Activated T-cell treated with anti-CD3 and anti-CD28 coated beads for 4 hours (primary cell): ENCODE results near the gene RNF11.

Experiments
- DNase-seq: peaks from one replicate; pipeline ENCODE4 v3.0.0-alpha.2; 2020

Gene RNF11

GRCh38 chr1:51266791-51267190 lies 30.7 kb downstream of the RNF11 start:
- no peak for DNase-seq

- no peak for DNase-seq
These were observed 32.6 kb downstream of the RNF11 start for GRCh38 chr1:51268634-51269033.

- no peak for DNase-seq
These were observed 34.7 kb downstream of the RNF11 start for GRCh38 chr1:51270751-51271150.

DNA sequence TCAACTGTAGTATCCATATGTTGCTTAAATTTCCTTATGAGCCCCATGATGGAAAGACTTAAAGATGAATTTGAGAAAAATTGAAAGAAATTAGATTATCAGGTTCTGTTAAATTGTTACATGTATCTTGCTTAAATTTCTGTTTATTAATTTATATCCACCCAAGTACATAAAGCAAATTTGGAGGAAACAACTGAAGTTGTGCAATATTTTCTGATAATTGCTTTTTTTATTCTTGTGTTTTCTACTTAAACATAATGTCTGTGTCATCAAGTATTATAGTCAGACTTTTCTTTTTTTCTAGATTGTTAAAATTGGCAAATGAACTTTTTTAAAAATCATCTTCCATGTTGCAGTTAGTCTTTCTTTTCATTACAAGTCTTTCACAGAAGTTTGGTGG lies 36.8 kb downstream of the RNF11 start:
- DNase-seq, result no peak

DNA sequence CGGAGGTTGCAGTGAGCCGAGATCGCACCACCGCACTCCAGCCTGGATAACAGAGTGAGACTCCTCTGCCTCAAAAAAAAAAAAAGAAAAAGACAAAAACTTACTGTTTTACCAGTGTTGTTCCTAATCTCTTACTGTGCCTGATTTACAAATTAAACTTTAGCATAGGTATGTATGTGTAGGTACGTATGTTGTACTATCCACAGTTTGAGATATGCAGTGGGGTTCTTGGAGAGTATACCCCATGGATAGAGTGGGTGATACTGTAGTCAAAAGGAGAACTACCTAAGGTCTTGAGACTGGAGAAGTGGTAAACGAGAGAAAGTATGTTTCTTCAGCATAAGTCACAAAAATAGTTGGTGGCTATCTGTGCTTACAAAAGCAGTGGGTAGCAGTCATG lies 38.6 kb downstream of the RNF11 start:
- no peak for DNase-seq

- DNase-seq, result no peak
These were observed 40.2 kb downstream of the RNF11 start for GRCh38 chr1:51276286-51276685.

DNA sequence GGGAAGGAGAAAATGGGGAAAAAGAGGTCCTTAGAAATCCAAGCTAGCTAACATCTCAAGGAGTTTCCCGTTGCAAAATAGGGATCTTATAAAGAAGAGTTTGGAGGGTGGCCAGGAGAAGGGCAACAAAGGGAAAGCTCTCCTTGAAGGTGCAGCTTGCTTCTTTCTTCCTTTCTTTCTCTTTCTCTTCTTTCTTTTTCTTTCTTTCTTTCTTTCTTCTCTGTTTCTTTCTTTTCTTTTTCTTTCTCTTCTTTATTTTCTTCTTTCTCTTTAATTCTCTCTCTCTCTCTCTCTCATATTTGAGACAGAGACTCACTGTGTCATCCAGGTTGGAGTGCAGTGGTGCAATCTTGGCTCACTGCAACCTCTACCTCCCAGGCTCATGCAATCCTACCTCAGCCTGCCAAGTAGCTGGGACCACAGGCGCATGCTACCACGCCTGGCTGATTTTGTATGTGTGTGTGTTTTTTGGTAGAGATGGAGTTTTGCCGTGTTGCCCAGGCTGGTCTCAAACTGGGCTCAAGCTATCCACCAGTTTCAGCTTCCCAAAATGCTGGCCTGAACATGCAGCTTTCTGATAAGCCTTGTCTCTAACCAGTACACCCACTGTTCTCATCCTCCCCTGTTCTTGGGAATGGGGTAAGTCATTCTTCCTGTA lies 44.4 kb downstream of the RNF11 start:
- DNase-seq, result no peak

DNA sequence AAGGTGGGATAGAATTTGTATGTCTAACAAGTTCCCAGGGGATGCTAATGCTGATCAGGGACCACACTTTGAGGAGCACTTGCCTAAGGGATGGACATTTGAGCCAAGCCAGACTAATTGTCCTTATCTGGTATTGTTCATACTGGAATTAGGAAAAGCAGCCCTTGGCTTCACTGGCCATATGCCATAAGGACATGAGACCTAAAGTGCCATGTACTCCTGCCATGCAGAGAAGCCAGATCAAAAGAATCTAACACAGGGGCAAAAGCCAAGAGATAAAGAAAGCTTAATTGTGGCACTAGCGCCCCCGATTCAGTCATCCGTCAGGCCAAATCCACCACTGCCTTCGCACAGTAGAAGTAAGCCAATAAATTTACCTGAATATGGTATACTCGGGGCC lies 45.7 kb downstream of the RNF11 start:
- DNase-seq, result no peak

DNA sequence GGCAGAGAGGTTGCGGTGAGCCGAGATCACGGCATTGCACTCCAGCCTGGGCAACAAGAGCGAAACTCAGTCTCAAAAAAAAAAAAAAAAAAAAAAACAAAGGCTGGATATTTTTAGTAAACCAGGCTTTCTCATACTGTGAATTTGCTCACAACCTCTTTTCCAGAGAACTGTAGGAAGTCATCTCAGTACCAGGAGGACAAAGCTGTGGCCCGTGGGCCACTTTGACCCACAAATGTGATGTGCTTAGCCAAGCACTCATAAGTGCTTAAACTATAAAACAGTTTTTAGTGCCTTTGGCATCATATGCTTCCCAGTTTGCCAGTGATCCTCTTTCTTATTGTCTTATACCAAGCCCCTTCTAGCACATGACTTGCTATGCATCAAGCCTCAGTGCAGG lies 46.5 kb downstream of the RNF11 start:
- no peak for DNase-seq

- no peak for DNase-seq
These were observed 47.9 kb downstream of the RNF11 start for GRCh38 chr1:51283979-51284378.

GRCh38 chr1:51284487-51284954 lies 48.4 kb downstream of the RNF11 start:
- DNase-seq, result no peak

DNA sequence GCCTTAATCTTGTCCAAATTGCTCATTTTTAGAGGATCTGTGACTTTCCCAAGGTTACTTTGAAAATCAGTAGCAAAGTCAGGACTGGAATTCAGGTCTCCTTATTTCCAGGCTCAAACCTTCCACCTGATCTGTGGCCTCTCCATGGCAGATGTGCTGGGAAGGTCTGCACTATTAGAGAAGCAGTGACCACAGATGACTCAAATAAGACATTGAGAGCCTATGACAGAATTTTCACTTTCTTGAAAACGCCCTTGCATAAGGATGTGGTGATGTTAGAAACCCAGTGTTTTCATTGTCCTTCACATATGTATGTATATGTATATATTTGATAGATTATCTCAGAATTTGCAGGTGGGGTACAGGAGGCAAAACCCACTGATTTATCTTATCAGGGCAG lies 49.0 kb downstream of the RNF11 start:
- DNase-seq, result no peak

DNA sequence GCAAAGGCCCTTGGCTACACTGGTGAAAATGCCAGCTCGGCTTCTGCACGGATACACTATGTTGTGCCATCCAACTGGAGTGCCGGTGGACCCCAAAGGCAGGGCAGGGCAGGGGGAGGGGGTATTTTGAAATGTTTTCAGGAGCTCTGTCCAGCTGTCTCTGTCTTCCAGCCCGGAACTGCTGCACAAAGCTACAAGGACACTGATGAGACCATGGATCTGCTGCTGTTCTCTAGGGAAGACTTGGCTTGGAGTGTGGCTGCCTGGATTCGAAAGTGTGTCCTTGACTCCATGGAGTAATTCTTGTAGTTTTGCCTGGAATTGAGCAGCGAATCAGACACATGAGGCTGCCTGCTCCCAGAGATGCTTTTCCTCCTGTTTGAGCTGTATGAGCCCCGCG lies 51.9 kb downstream of the RNF11 start:
- DNase-seq, result no peak

GRCh38 chr1:51288578-51288977 lies 52.5 kb downstream of the RNF11 start:
- DNase-seq, result no peak

DNA sequence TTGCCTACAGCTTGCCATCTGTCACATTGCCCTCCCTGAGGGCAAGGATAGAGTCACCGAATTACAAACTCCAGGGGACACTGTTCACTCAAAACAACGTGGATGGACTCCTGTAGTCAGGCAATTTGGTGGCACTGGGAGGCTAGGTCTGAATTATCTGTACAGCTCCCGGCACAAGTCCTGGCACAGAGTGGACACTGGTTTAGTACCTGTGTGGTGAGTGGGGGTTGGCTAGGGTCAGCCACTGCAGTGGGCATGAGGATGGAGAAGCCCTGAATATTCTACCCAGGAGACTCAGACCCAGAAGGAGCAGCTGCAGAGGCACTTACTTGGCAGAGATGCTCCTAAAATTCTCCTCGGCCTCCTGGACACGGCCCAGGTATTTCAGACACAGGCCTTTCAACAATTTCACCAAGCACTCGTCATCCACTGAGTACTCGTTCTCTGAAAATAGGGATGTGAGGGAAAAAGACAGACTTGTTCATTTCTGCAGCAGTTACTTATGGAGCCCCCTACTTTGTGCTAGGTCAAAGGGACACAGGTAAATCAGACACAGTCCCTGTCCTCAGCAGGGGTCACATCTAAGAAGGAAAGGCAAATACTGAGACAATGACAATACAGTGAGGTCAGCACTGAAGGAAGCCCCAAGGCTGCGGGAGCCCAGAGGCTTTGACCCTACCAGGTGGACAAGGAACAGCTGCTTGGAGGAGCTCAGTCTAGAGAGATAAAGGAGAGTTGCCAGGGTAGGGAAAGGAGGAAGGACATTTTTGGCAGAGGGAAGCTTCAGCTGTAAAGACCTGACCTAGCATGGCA lies 53.8 kb downstream of the RNF11 start:
- no peak for DNase-seq

DNA sequence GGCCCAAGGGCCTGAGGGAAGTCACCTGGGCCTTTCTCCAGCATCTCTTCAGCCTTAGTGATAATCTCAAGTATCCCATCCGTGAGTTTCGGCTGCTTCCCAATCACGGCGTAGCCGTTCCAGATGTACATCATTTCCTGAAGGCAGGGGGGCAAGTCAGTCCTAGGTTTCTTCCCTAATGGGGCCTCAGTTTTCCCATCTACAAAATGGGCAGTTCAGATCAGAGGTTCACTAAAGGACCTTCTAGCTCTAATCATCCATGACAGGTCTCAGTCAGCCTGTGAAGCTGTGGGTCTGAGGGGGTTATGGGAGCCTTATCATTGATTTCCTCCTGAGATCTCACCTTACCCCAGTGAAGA lies 54.4 kb downstream of the RNF11 start:
- no peak for DNase-seq

DNA sequence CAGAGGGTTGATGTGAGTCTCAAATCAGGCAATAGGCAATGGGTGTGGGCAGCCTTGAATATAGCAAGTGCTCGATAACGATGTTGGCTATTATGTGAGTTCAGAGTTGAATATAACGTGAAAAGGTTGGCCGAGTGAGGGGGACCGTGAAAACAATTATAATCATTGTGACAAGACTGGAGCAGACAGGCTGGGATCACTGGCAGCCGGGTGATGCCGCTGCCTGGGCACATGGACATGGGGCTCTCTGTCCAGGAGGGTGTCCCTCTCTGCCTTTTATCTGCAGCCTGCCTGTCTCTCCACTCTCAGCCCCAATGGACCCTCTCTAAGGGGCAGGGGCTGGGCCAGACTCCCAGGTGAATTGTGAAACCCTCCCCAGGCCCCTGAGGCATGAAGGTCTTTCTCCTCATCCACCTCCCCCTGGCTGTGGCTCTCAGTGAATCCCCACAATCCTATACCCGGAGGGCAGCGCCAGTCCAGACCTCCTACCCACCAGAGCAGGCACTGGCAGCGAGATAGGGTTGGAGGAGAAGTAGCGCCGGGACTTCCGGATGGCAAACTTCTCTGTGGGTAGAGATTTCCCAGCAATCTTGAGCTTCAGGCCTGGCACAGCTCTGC lies 57.9 kb downstream of the RNF11 start:
- no peak for DNase-seq

GRCh38 chr1:51294566-51295184 lies 58.6 kb downstream of the RNF11 start:
- DNase-seq, result no peak

DNA sequence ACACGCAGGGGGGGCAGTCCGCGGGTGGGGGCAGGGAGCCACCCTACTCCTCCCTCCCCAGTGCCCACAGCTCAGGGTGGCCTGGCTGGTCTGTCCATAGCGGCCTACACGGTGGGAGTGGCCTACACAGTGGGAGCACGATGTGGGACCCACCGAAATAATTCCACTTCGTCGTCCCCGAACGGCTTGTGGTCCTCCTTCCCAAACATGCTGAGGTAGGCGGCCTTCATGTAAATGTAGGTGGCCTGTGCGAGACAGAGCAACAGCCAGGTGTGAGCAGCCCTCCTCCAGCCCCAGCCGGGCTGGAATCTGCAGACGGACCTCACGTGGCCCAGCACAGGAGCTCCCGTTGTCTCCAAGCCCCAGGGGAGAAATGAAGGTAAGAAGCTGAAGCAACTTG lies 59.9 kb downstream of the RNF11 start:
- DNase-seq, result no peak

- DNase-seq, result peak; percentile 54
These were observed 60.6 kb downstream of the RNF11 start for GRCh38 chr1:51296383-51297357.

- no peak for DNase-seq
These were observed 61.6 kb downstream of the RNF11 start for GRCh38 chr1:51297401-51298321.
